Measurements from ENCODE around the gene TASP1.

- TF ChIP-seq CTCF (IDR thresholded peaks at IDR 0.05; ENCODE audit: insufficient read depth, low read length, poor library complexity, severe bottlenecking): no peak
- TF ChIP-seq EZH2phosphoT487 (conservative IDR thresholded peaks at IDR 0.05; ENCODE audit: low read length): no peak
Observed at GRCh38 chr20:13422637-13423036, 216.1 kb downstream of the TASP1 start.
